Activated naive CD4-positive, alpha-beta T cell treated with anti-CD3 and anti-CD28 coated beads, Interleukin-2, amount 50 U/mL, for 72 hours (primary cell): ENCODE results near the gene PCDH18. TPM values are rescaled to one million over a fixed set of nuclear protein-coding genes. Genes with fewer than 3 reads are reported as not detected.
"Not testable (repeated sequence)": the region's sequence is repeated elsewhere in the genome, so short reads cannot be mapped to it uniquely, and the experiment has no call there.

Experiments used
- ATAC-seq, 2 donors: fragments of 150-1000 bp; cut with Tn5 transposase; 2 replicates each; pipeline ENCODE4 v1.10.0; 2021; ENCODE audit warnings: mild to moderate bottlenecking in 2 of 2, moderate library complexity in 2 of 2
- DNase-seq, 2 donors: peaks; one replicate each; pipeline ENCODE4 v3.0.0; 2021 to 2022; ENCODE audit warnings: low spot score in 2 of 2
- H3K27ac Mint-ChIP-seq, 2 donors: one replicate each; pipeline ENCODE4 v1.8.0; 2022; ENCODE audit warnings: mild to moderate bottlenecking in 2 of 2, mixed read lengths in 2 of 2
- H3K36me3 Mint-ChIP-seq, 2 donors: one replicate each; pipeline ENCODE4 v1.8.0; 2022; ENCODE audit warnings: mixed read lengths in 2 of 2
- H3K9me3 Mint-ChIP-seq, 2 donors: one replicate each; pipeline ENCODE4 v1.8.0; 2022; ENCODE audit warnings: mixed read lengths in 2 of 2
- total RNA-seq, 2 donors: library from RNA; stranded (reverse); gene quantifications; one replicate each; pipeline ENCODE4 v1.2.3, GENCODE V29; 2022

PCDH18 gene
- total RNA-seq, 2 donors from 2014 or later: 0.06 TPM; not detected in 1

GRCh38 chr4:137535718-137536117, 3.4 kb upstream of the PCDH18 start:
- ATAC-seq: no peak
- Mint-ChIP-seq H3K9me3 (peaks cover 0 to 4% of the 10 kb centered on the region in 2 donors), H3K27ac (no peak overlapping the region), H3K36me3 (no peaks in the 10 kb centered on the region)
- DNase-seq: no peak

GRCh38 chr4:137534516-137534915, 2.2 kb upstream of the PCDH18 start:
- DNase-seq: no peak
- no peak for ATAC-seq
- Mint-ChIP-seq H3K27ac (no peak overlapping the region), H3K9me3 (peaks cover 0 to 4% of the 10 kb centered on the region in 2 donors), H3K36me3 (no peaks in the 10 kb centered on the region)

GRCh38 chr4:137533855-137534254, 1.6 kb upstream of the PCDH18 start:
- Mint-ChIP-seq H3K27ac (no peak overlapping the region), H3K9me3 (peaks cover 0 to 4% of the 10 kb centered on the region in 2 donors), H3K36me3 (no peaks in the 10 kb centered on the region)
- DNase-seq (no peak), ATAC-seq (no peak)

- Mint-ChIP-seq H3K9me3 (peaks cover 0 to 4% of the 10 kb centered on the region in 2 donors), H3K27ac (no peak overlapping the region), H3K36me3 (no peaks in the 10 kb centered on the region)
- ATAC-seq (no peak), DNase-seq (no peak)
Observed at GRCh38 chr4:137532869-137533236, 559 bp upstream of the PCDH18 start.

GRCh38 chr4:137531168-137531985, 917 bp downstream of the PCDH18 start:
- Mint-ChIP-seq H3K36me3 (no peaks in the 10 kb centered on the region), H3K9me3 (no peaks in the 10 kb centered on the region), H3K27ac (no peak overlapping the region)
- DNase-seq (no peak), ATAC-seq (no peak)

- H3K36me3 Mint-ChIP-seq: no peaks in the 10 kb centered on the region
- H3K9me3 Mint-ChIP-seq: no peaks in the 10 kb centered on the region
- ATAC-seq (no peak), DNase-seq (no peak)
- no peak overlapping the region for H3K27ac Mint-ChIP-seq
Observed at GRCh38 chr4:137530176-137530575, 2.1 kb downstream of the PCDH18 start.

GRCh38 chr4:137529432-137529831, 2.9 kb downstream of the PCDH18 start:
- H3K36me3 Mint-ChIP-seq: no peaks in the 10 kb centered on the region

GRCh38 chr4:137528673-137529072, 3.6 kb downstream of the PCDH18 start:
- H3K36me3 Mint-ChIP-seq: no peaks in the 10 kb centered on the region
- H3K9me3 Mint-ChIP-seq: no peaks in the 10 kb centered on the region
- ATAC-seq (no peak), DNase-seq (no peak)
- no peak overlapping the region for H3K27ac Mint-ChIP-seq

More at GRCh38 chr4:137529432-137529831, 2.9 kb downstream of the PCDH18 start:
- H3K27ac Mint-ChIP-seq: no peak overlapping the region
- ATAC-seq: no peak
- no peak for DNase-seq
- no peaks in the 10 kb centered on the region for H3K9me3 Mint-ChIP-seq

GRCh38 chr4:137526681-137527080, 5.6 kb downstream of the PCDH18 start:
- no peak for ATAC-seq
- H3K27ac Mint-ChIP-seq: no peak overlapping the region
- no peak for DNase-seq

GRCh38 chr4:137524725-137525369, 7.4 kb downstream of the PCDH18 start:
- no peaks in the 10 kb centered on the region for H3K36me3 Mint-ChIP-seq
- no peak for ATAC-seq
- H3K27ac Mint-ChIP-seq: no peak overlapping the region
- DNase-seq: no peak
- H3K9me3 Mint-ChIP-seq: no peaks in the 10 kb centered on the region

More at GRCh38 chr4:137526681-137527080, 5.6 kb downstream of the PCDH18 start:
- Mint-ChIP-seq H3K36me3 (no peaks in the 10 kb centered on the region), H3K9me3 (no peaks in the 10 kb centered on the region)

- no peak for DNase-seq
- no peak overlapping the region for H3K27ac Mint-ChIP-seq
- ATAC-seq: no peak
- H3K36me3 Mint-ChIP-seq: no peaks in the 10 kb centered on the region
- no peaks in the 10 kb centered on the region for H3K9me3 Mint-ChIP-seq
Observed at GRCh38 chr4:137523329-137523728, 9.0 kb downstream of the PCDH18 start.

- no peaks in the 10 kb centered on the region for H3K36me3 Mint-ChIP-seq
- H3K9me3 Mint-ChIP-seq: no peaks in the 10 kb centered on the region
- H3K27ac Mint-ChIP-seq: no peak overlapping the region
- DNase-seq (no peak), ATAC-seq (no peak)
Observed at GRCh38 chr4:137521053-137521452, 11.2 kb downstream of the PCDH18 start.

- DNase-seq: no peak
- Mint-ChIP-seq H3K27ac (no peak overlapping the region), H3K9me3 (no peaks in the 10 kb centered on the region), H3K36me3 (no peaks in the 10 kb centered on the region)
- no peak for ATAC-seq
Observed at GRCh38 chr4:137519406-137519805, 12.9 kb downstream of the PCDH18 start.

GRCh38 chr4:137517323-137517722, 15.0 kb downstream of the PCDH18 start:
- H3K36me3 Mint-ChIP-seq, ATAC-seq, H3K9me3 Mint-ChIP-seq, H3K27ac Mint-ChIP-seq, DNase-seq: not testable (repeated sequence)

GRCh38 chr4:137514406-137515111, 17.7 kb downstream of the PCDH18 start:
- Mint-ChIP-seq H3K36me3 (no peaks in the 10 kb centered on the region), H3K9me3 (peaks cover 3 to 4% of the 10 kb centered on the region in 2 donors), H3K27ac (no peak overlapping the region)
- DNase-seq (no peak), ATAC-seq (no peak)

- ATAC-seq (no peak), DNase-seq (no peak)
- Mint-ChIP-seq H3K27ac (no peak overlapping the region), H3K36me3 (no peaks in the 10 kb centered on the region), H3K9me3 (peaks cover 3 to 4% of the 10 kb centered on the region in 2 donors)
Observed at GRCh38 chr4:137510557-137511265, 21.6 kb downstream of the PCDH18 start.

- ATAC-seq (no peak), DNase-seq (no peak)
- no peak overlapping the region for H3K27ac Mint-ChIP-seq
- no peaks in the 10 kb centered on the region for H3K36me3 Mint-ChIP-seq
- peaks cover 3 to 4% of the 10 kb centered on the region in 2 donors for H3K9me3 Mint-ChIP-seq
Observed at GRCh38 chr4:137509855-137510282, 22.4 kb downstream of the PCDH18 start.
